K562 (cell line): ENCODE results near the gene ZBTB46. TPM values are rescaled to one million over a fixed set of nuclear protein-coding genes. Genes with fewer than 3 reads are reported as not detected.

Experiments
- ATF7 ChIP-seq: fragments of 450-650 bp; IDR thresholded peaks from 2 replicates; pipeline ENCODE4 v1.7.1; 2014; ENCODE audit warnings: mild to moderate bottlenecking, moderate library complexity
- BHLHE40 ChIP-seq: IDR thresholded peaks from 2 replicates; pipeline ENCODE4 v1.6.1; 2011; ENCODE audit warnings: low read length, improper control_type of control experiment
- CHD1 ChIP-seq: fragments of 200-600 bp; sonication (generic); IDR thresholded peaks from one replicate; pipeline ENCODE4 v1.6.1; 2012; ENCODE audit warnings: mild to moderate bottlenecking, moderate library complexity, low read length, inconsistent platforms
- CREB3L1 ChIP-seq: fragments of 450-650 bp; IDR thresholded peaks from 2 replicates; pipeline ENCODE4 v1.6.1; 2014; ENCODE audit warnings: low read depth, mild to moderate bottlenecking, moderate library complexity, borderline replicate concordance
- ELK3 ChIP-seq: fragments of 450-650 bp; formaldehyde crosslinking; IDR thresholded peaks from 2 replicates; pipeline ENCODE4 v1.4.0; 2020; ENCODE audit warnings: mild to moderate bottlenecking
- GTF2A2 ChIP-seq: IDR thresholded peaks from 2 replicates; pipeline ENCODE4 v1.6.1; 2016; ENCODE audit warnings: mild to moderate bottlenecking, missing genetic modification characterization, missing compliant biosample characterization
- HNRNPL ChIP-seq: fragments of 200-400 bp; formaldehyde crosslinking; IDR thresholded peaks from 2 replicates; pipeline ENCODE4 v1.6.1; 2017; ENCODE audit warnings: low read depth, mild to moderate bottlenecking, low read length
- MTA3 ChIP-seq: fragments of 450-650 bp; formaldehyde crosslinking; IDR thresholded peaks from 2 replicates; pipeline ENCODE4 v1.6.1; 2017; ENCODE audit warnings: mild to moderate bottlenecking, borderline replicate concordance
- MYNN ChIP-seq, 2 experiments: sonication (generic); formaldehyde crosslinking in 1 of 2; IDR thresholded peaks; 2 replicates each; pipeline versions ENCODE4 v1.5.0 to v1.6.1; 2016 to 2020; ENCODE audit warnings: antibody characterized with exemption in 1 of 2, missing genetic modification reagents in 1 of 2
- NKRF ChIP-seq: fragments of 450-650 bp; IDR thresholded peaks from 2 replicates; pipeline ENCODE4 v1.6.1; 2016; ENCODE audit warnings: borderline replicate concordance
- NRF1 ChIP-seq, 2 experiments: fragments of 450-650 bp; IDR thresholded peaks in 1 of 2; conservative IDR thresholded peaks in 1 of 2; 2 replicates each; pipeline ENCODE4 v1.6.1; 2014; ENCODE audit warnings: mild to moderate bottlenecking in 2 of 2
- POU5F1 ChIP-seq: fragments of 150-350 bp; IDR thresholded peaks from 2 replicates; pipeline ENCODE4 v1.6.1; 2014; ENCODE audit warnings: borderline replicate concordance, low read length, low read depth, mild to moderate bottlenecking; ENCODE audit not compliant: partially characterized antibody
- RBFOX2 ChIP-seq: fragments of 200-400 bp; formaldehyde crosslinking; IDR thresholded peaks from 2 replicates; pipeline ENCODE4 v1.6.1; 2017; ENCODE audit warnings: low read depth, mild to moderate bottlenecking, low read length, moderate library complexity
- RBM22 ChIP-seq: fragments of 200-400 bp; formaldehyde crosslinking; IDR thresholded peaks from 2 replicates; pipeline ENCODE4 v1.6.1; 2018; ENCODE audit warnings: low read length, low read depth; ENCODE audit not compliant: poor library complexity, severe bottlenecking
- RNF2 ChIP-seq: sonication (generic); IDR thresholded peaks from 2 replicates; pipeline ENCODE4 v1.6.1; 2016
- SAP30 ChIP-seq: fragments of 200-600 bp; sonication (generic); IDR thresholded peaks from 2 replicates; pipeline ENCODE4 v1.6.1; 2012; ENCODE audit warnings: borderline replicate concordance, low read depth, mild to moderate bottlenecking, moderate library complexity, low read length, control low read depth, inconsistent platforms; ENCODE audit not compliant: insufficient read depth, poor library complexity, severe bottlenecking
- TCF15 ChIP-seq: fragments of 250-450 bp; sonication (Bioruptor Pico); IDR thresholded peaks from 2 replicates; pipeline ENCODE4 v1.8.0; 2022; ENCODE audit warnings: moderate library complexity, mild to moderate bottlenecking, inconsistent platforms
- TOE1 ChIP-seq, 2 experiments: fragments of 450-650 bp in 1 of 2; sonication (generic) in 1 of 2; formaldehyde crosslinking in 1 of 2; IDR thresholded peaks; 2 replicates each; pipeline versions ENCODE4 v1.7.1 to v1.8.0; 2016 to 2022; ENCODE audit warnings: borderline replicate concordance in 2 of 2, mild to moderate bottlenecking in 2 of 2, antibody characterized with exemption in 1 of 2, inconsistent platforms in 1 of 2, low read depth in 1 of 2, missing genetic modification reagents in 1 of 2, moderate library complexity in 1 of 2
- ZNF217 ChIP-seq: sonication (generic); formaldehyde crosslinking; IDR thresholded peaks from 2 replicates; pipeline ENCODE4 v1.8.0; 2022; ENCODE audit warnings: mild to moderate bottlenecking, missing genetic modification reagents
- ZNF263 ChIP-seq: sonication (generic); formaldehyde crosslinking; IDR thresholded peaks from 2 replicates; pipeline ENCODE4 v1.8.0; 2022; ENCODE audit warnings: mild to moderate bottlenecking, missing genetic modification reagents, borderline replicate concordance
- ZNF41 ChIP-seq: fragments of 250-450 bp; sonication (Bioruptor Pico); conservative IDR thresholded peaks from 2 replicates; pipeline ENCODE4 v1.4.0; 2020; ENCODE audit warnings: mild to moderate bottlenecking
- polyA plus RNA-seq, 8 experiments: library from polyadenylated mRNA; depleted of rRNA in 4 of 8; stranded (reverse) in 5 of 8; unstranded in 3 of 8; fragments of >200 nt; fragmentation: Nextera tagmentation in 2 of 8; fragmentation: Illumina TruSeq in 1 of 8; extraction: Ambion mirVana in 2 of 8; extraction: Trizol in 1 of 8; gene quantifications; 2 replicates each; pipeline versions ENCODE4 v1.2.1 to v1.2.3, GENCODE V29; 2011 to 2014; ENCODE audit warnings: inconsistent platforms in 1 of 8, missing spikeins in 1 of 8
- total RNA-seq, 7 experiments: library from RNA; depleted of rRNA in 6 of 7; stranded (reverse); fragments of >200 nt in 6 of 7; fragmentation: Illumina TruSeq in 2 of 7; extraction: Trizol in 2 of 7; gene quantifications; 2 replicates each; pipeline versions ENCODE4 v1.2.1 to v1.2.3, GENCODE V29; 2011 to 2021; ENCODE audit warnings: low replicate concordance in 1 of 7

ZBTB46 gene
- total and polyA plus RNA-seq, 9 of the 15 experiments (the other 6 are each of a cell fraction or from before 2014, with no cell fraction given) = 0.29 to 4.1 (median 1.1) TPM

- TF ChIP-seq ATF7 = peak; percentile 46
- no peak for TF ChIP-seq POU5F1
- 0 out of 2 replicates have a peak, but pooled peaks have one; percentile 17 for TF ChIP-seq CREB3L1
- TF ChIP-seq TCF15 (CRISPR knock-in tag) = no peak
- peak; percentile 75 for TF ChIP-seq BHLHE40
- TF ChIP-seq CHD1 = peak; percentile 95
- peak in 1 of 2 experiments; percentile 48; a peak in 3 of 4 replicates for TF ChIP-seq NRF1 (conservative IDR thresholded peaks at IDR 0.05 in 1 of 2, IDR thresholded peaks at IDR 0.05 in 1 of 2)
- no peak for TF ChIP-seq ZNF217 (CRISPR knock-in tag)
- peak; percentile 54 for TF ChIP-seq RBM22
- 0 out of 2 replicates have a peak, but pooled peaks have one; percentile 30 for TF ChIP-seq TOE1 (IDR thresholded peaks at IDR 0.05; ENCODE audit: borderline replicate concordance)
- no peak for TF ChIP-seq TOE1 (CRISPR knock-in tag; IDR thresholded peaks at IDR 0.05; ENCODE audit: borderline replicate concordance, low read depth)
- no peak for TF ChIP-seq ZNF41
- peak; percentile 77 for TF ChIP-seq SAP30
- TF ChIP-seq ZNF263 = peak; percentile 29; the same call in 1 of the 2 replicates
- no peak for TF ChIP-seq ELK3 (CRISPR knock-in tag)
- peak; percentile 52; the same call in 1 of the 2 replicates for TF ChIP-seq MTA3
- TF ChIP-seq RNF2 = 0 out of 2 replicates have a peak, but pooled peaks have one; percentile 22
- TF ChIP-seq GTF2A2 (tag) = no peak
- TF ChIP-seq MYNN (IDR thresholded peaks at IDR 0.05) = peak; percentile 67; the same call in 1 of the 2 replicates
- no peak for TF ChIP-seq MYNN (CRISPR knock-in tag; IDR thresholded peaks at IDR 0.05)
- peak; percentile 59 for TF ChIP-seq NKRF
- peak; percentile 60 for TF ChIP-seq RBFOX2
- TF ChIP-seq HNRNPL = 0 out of 2 replicates have a peak, but pooled peaks have one; percentile 8
These were observed 90.3 kb downstream of the ZBTB46 start (continued) for GRCh38 chr20:63740627-63741353.
